ENCODE measurements around the gene ARHGAP9. TPM values are rescaled to one million over a fixed set of nuclear protein-coding genes. Genes with fewer than 3 reads are reported as not detected.

ARHGAP9 gene
- polyA plus RNA-seq, 1 donor, result 8.3 TPM

- no peak for DNase-seq
Observed at GRCh38 chr12:57471661-57472060, 8.0 kb downstream of the ARHGAP9 start.

- DNase-seq, result no peak
Observed at GRCh38 chr12:57470970-57471656, 8.6 kb downstream of the ARHGAP9 start.

GRCh38 chr12:57470286-57470969, 9.2 kb downstream of the ARHGAP9 start:
- no peak for DNase-seq

- DNase-seq, result no peak
Observed at GRCh38 chr12:57469296-57470164, 10.1 kb downstream of the ARHGAP9 start.

GRCh38 chr12:57467915-57468314, 11.8 kb downstream of the ARHGAP9 start:
- no peak for DNase-seq

- DNase-seq, result no peak
Observed at GRCh38 chr12:57467212-57467874, 12.3 kb downstream of the ARHGAP9 start.

- no peak for DNase-seq
Observed at GRCh38 chr12:57465747-57466505, 13.7 kb downstream of the ARHGAP9 start.

- DNase-seq, result no peak
Observed at GRCh38 chr12:57465030-57465746, 14.5 kb downstream of the ARHGAP9 start.

- DNase-seq, result no peak
Observed at GRCh38 chr12:57464569-57464968, 15.1 kb downstream of the ARHGAP9 start.

- no peak for DNase-seq
Observed at GRCh38 chr12:57462912-57463253, 16.8 kb downstream of the ARHGAP9 start.

- DNase-seq, result peak; percentile 83
Observed at GRCh38 chr12:57462251-57462911, 17.3 kb downstream of the ARHGAP9 start.

- no peak for DNase-seq
Observed at GRCh38 chr12:57461917-57462250, 17.8 kb downstream of the ARHGAP9 start.

- peak; percentile 63 for DNase-seq
Observed at GRCh38 chr12:57461276-57461916, 18.3 kb downstream of the ARHGAP9 start.

GRCh38 chr12:57460841-57461275, 18.8 kb downstream of the ARHGAP9 start:
- DNase-seq, result no peak

- no peak for DNase-seq
Observed at GRCh38 chr12:57460468-57460784, 19.2 kb downstream of the ARHGAP9 start.

- DNase-seq, result no peak
Observed at GRCh38 chr12:57459750-57460467, 19.8 kb downstream of the ARHGAP9 start, which contains the start of gene GLI1. GLI1 (plus strand) TSS chr12:57459785; CDS start chr12:57463692, 3,907 bp downstream.

- DNase-seq, result peak; percentile 96
Observed at GRCh38 chr12:57459055-57459749, 20.5 kb downstream of the ARHGAP9 start.

GRCh38 chr12:57458665-57459054, 21.0 kb downstream of the ARHGAP9 start:
- DNase-seq, result no peak

All from hindlimb muscle (tissue), 1 donor.